A673 (cell line): ENCODE results near the gene C6orf47. TPM values are rescaled to one million over a fixed set of nuclear protein-coding genes. Genes with fewer than 3 reads are reported as not detected.
A peak's percentile ranks its signal among the peaks of the same experiment; 100 is the strongest.

ENCODE experiments used
- BruUV-seq: library from RNA; stranded (reverse); fragments of 400-500 nt; replicated peaks from 2 replicates; lab custom pipeline; 2021; lab: Mats Ljungman, UMichigan
- CTCF ChIA-PET: fragments of 300-600 bp; sonication (Branson Sonifier 250); formaldehyde crosslinking; loops from one replicate; lab custom pipeline; 2022; ENCODE audit warnings: antibody characterized with exemption; lab: Charles Lee
- POLR2A ChIA-PET: fragments of 300-600 bp; sonication (Branson Sonifier 250); formaldehyde crosslinking; loops from one replicate; lab custom pipeline; 2022; ENCODE audit warnings: antibody characterized with exemption; ENCODE audit not compliant: low non-redundant PET; lab: Charles Lee
- DNase-seq: peaks from one replicate; pipeline ENCODE4 v3.0.0-alpha.2; 2015; ENCODE audit warnings: low spot score
- H3K27ac ChIP-seq: fragments of 200-600 bp; sonication (generic); 2 replicates; pipeline ENCODE4 v1.5.1; 2016; ENCODE audit warnings: mixed run types, low read depth, mild to moderate bottlenecking, mixed read lengths, antibody characterized with exemption, low read length; ENCODE audit not compliant: poor library complexity, severe bottlenecking
- H3K27me3 ChIP-seq: fragments of 200-600 bp; sonication (generic); replicated peaks from 2 replicates; pipeline ENCODE4 v1.6.1; 2017; ENCODE audit warnings: mixed run types, low read depth, mild to moderate bottlenecking, mixed read lengths, antibody characterized with exemption, low read length; ENCODE audit not compliant: insufficient read depth, poor library complexity
- H3K36me3 ChIP-seq: fragments of 200-600 bp; sonication (generic); 2 replicates; pipeline ENCODE4 v1.6.1; 2016; ENCODE audit warnings: mixed run types, mild to moderate bottlenecking, mixed read lengths, antibody characterized with exemption, low read length; ENCODE audit not compliant: insufficient read depth, poor library complexity, severe bottlenecking
- H3K4me1 ChIP-seq: fragments of 200-600 bp; sonication (generic); 2 replicates; pipeline ENCODE4 v1.6.1; 2017; ENCODE audit warnings: mixed run types, mild to moderate bottlenecking, mixed read lengths, antibody characterized with exemption, low read length; ENCODE audit not compliant: insufficient read depth, poor library complexity, severe bottlenecking
- H3K4me3 ChIP-seq: fragments of 200-600 bp; sonication (generic); 2 replicates; pipeline ENCODE4 v1.5.1; 2016; ENCODE audit warnings: low read depth, mixed run types, mild to moderate bottlenecking, mixed read lengths, low read length; ENCODE audit not compliant: poor library complexity, severe bottlenecking
- H3K9me3 ChIP-seq: fragments of 200-600 bp; sonication (generic); 2 replicates; pipeline ENCODE4 v1.6.1; 2016; ENCODE audit warnings: mixed run types, low read depth, mild to moderate bottlenecking, mixed read lengths, antibody characterized with exemption, low read length; ENCODE audit not compliant: poor library complexity, severe bottlenecking
- CTCF ChIP-seq: fragments of 300-800, 200-600 bp; sonication (generic); conservative IDR thresholded peaks from 2 replicates; pipeline ENCODE4 v1.5.1; 2017; ENCODE audit warnings: low read depth, mild to moderate bottlenecking, antibody characterized with exemption, low read length, moderate library complexity, mixed read lengths
- EZH2 ChIP-seq: fragments of 200-600 bp; sonication (generic); IDR thresholded peaks from 2 replicates; pipeline ENCODE4 v1.6.1; 2017; ENCODE audit warnings: borderline replicate concordance, low read depth, mild to moderate bottlenecking, mixed read lengths, antibody characterized with exemption, low read length; ENCODE audit not compliant: poor library complexity, severe bottlenecking
- intact Hi-C: fragments of 100-400 bp; cut with micrococcal nuclease; formaldehyde crosslinking; loops from one replicate; pipeline ENCODE4 v1.10.0; 2022; ENCODE audit not compliant: unreplicated experiment
- total RNA-seq: library from RNA; stranded (reverse); gene quantifications from 2 replicates; pipeline ENCODE4 v1.2.3, GENCODE V29; 2021

The C6orf47 gene
- total RNA-seq, 1 experiment from 2014 or later: 21.3 TPM

- POLR2A ChIA-PET: no interaction called here
- Histone ChIP-seq H3K9me3 (no peaks in the 10 kb centered on the region), H3K4me1 (no peaks in the 10 kb centered on the region), H3K36me3 (peaks cover 30% of the 10 kb centered on the region), H3K4me3 (no peak overlapping the region), H3K27ac (no peak overlapping the region), H3K27me3 (no peaks in the 10 kb centered on the region)
- BruUV-seq: no TSS peak
- CTCF ChIA-PET: interaction anchor here (0.6 kb wide), 1 partner anchor 39 kb away, joined by 3 read pairs; no protein-coding TSS in a partner anchor
- no peak for DNase-seq
- intact Hi-C loops: no loop called here
- TF ChIP-seq CTCF (no peak), EZH2 (no peak)
These were observed 30.5 kb upstream of the C6orf47 start for GRCh38 chr6:31691078-31691463.

GRCh38 chr6:31690231-31691077 lies 29.9 kb upstream of the C6orf47 start:
- no peak for DNase-seq
- no peaks in the 10 kb centered on the region for H3K9me3 ChIP-seq
- H3K4me1 ChIP-seq: no peaks in the 10 kb centered on the region
- peaks cover 30% of the 10 kb centered on the region for H3K36me3 ChIP-seq
- intact Hi-C loops: no loop called here
- no peak overlapping the region for H3K4me3 ChIP-seq
- no peaks in the 10 kb centered on the region for H3K27me3 ChIP-seq
- BruUV-seq: no TSS peak
- H3K27ac ChIP-seq: no peak overlapping the region
- no peak for TF ChIP-seq EZH2
- TF ChIP-seq CTCF: no peak
- POLR2A ChIA-PET: no interaction called here
- CTCF ChIA-PET: interaction anchor here (0.6 kb wide), 1 partner anchor 39 kb away, joined by 3 read pairs; no protein-coding TSS in a partner anchor

GRCh38 chr6:31689249-31690110 lies 28.9 kb upstream of the C6orf47 start:
- BruUV-seq: no TSS peak
- Histone ChIP-seq H3K27me3 (no peaks in the 10 kb centered on the region), H3K36me3 (peaks cover 23% of the 10 kb centered on the region), H3K9me3 (no peaks in the 10 kb centered on the region), H3K27ac (no peak overlapping the region), H3K4me3 (no peak overlapping the region), H3K4me1 (no peaks in the 10 kb centered on the region)
- CTCF ChIA-PET: no interaction called here
- no peak for DNase-seq
- peak; percentile 58 for TF ChIP-seq CTCF
- no peak for TF ChIP-seq EZH2
- intact Hi-C loops: loop anchor here (10.0 kb wide), 1 partner anchor 265 kb away; the partner anchor contains the start of genes NELFE and SKIC2
- POLR2A ChIA-PET: no interaction called here
